Lung (tissue), 12 donors: Measurements from ENCODE around the gene KLHL29. TPM values are rescaled to one million over a fixed set of nuclear protein-coding genes. Genes with fewer than 3 reads are reported as not detected.

ENCODE experiments used
- ATAC-seq: fragments of 200-7000 bp; cut with Tn5 transposase; one replicate; pipeline ENCODE4 v1.9.1; 2020; ENCODE audit warnings: moderate number of reproducible peaks; ENCODE audit not compliant: insufficient read depth, low FRiP score
- DNase-seq, 3 donors: peaks; one replicate each; pipeline ENCODE4 v3.0.0-alpha.2; 2013 to 2017
- H3K27ac ChIP-seq, 2 donors: one replicate each; pipeline ENCODE4 v1.5.1; 2013; ENCODE audit warnings: mild to moderate bottlenecking in 2 of 2, moderate library complexity in 2 of 2, control low read depth in 1 of 2, inconsistent platforms in 1 of 2, low read depth in 1 of 2, low read length in 1 of 2
- H3K27me3 ChIP-seq, 3 donors: one replicate each; pipeline ENCODE4 v1.5.1; 2013; ENCODE audit warnings: low read length in 2 of 3; ENCODE audit not compliant: control insufficient read depth in 3 of 3, insufficient read depth in 3 of 3
- H3K36me3 ChIP-seq, 4 donors: one replicate each; pipeline ENCODE4 v1.5.1; 2013; ENCODE audit warnings: low read length in 4 of 4, mild to moderate bottlenecking in 1 of 4, moderate library complexity in 1 of 4; ENCODE audit not compliant: control insufficient read depth in 4 of 4, insufficient read depth in 4 of 4
- H3K4me1 ChIP-seq, 5 donors: one replicate each; pipeline ENCODE4 v1.5.1; 2013; ENCODE audit warnings: low read length in 5 of 5, mild to moderate bottlenecking in 2 of 5, moderate library complexity in 1 of 5; ENCODE audit not compliant: control insufficient read depth in 5 of 5, insufficient read depth in 5 of 5
- H3K4me3 ChIP-seq: one replicate; pipeline ENCODE4 v1.5.1; 2013; ENCODE audit warnings: mild to moderate bottlenecking, control low read depth, moderate library complexity
- H3K9ac ChIP-seq, 2 donors: one replicate each; pipeline ENCODE4 v1.5.1; 2013; ENCODE audit warnings: low read length in 2 of 2, control low read depth in 1 of 2; ENCODE audit not compliant: insufficient read depth in 1 of 2
- H3K9me3 ChIP-seq, 4 donors: one replicate each; pipeline ENCODE4 v1.5.1; 2013; ENCODE audit warnings: low read length in 3 of 4, mild to moderate bottlenecking in 1 of 4, moderate library complexity in 1 of 4; ENCODE audit not compliant: control insufficient read depth in 4 of 4, insufficient read depth in 3 of 4
- CTCF ChIP-seq: IDR thresholded peaks from 2 replicates; pipeline ENCODE4 v1.5.1; 2012; ENCODE audit warnings: mild to moderate bottlenecking; ENCODE audit errors: control extremely low read depth, extremely low read depth
- WGBS, 2 donors: extraction: QIAGEN DNeasy Blood & Tissue Kit; methylation state at CpG; one replicate each; pipeline ENCODE4 v1.1.7; 2013; 5-methylcytosine and 5-hydroxymethylcytosine counted together
- polyA plus RNA-seq, 2 donors: library from polyadenylated mRNA; stranded (reverse); fragments of 200-250 nt; gene quantifications; one replicate each; pipeline ENCODE4 v1.2.1, GENCODE V29; 2013
- total RNA-seq, 2 donors: library from RNA; depleted of rRNA in 1 of 2; stranded (reverse); fragments of >200 nt in 1 of 2; gene quantifications; one replicate each; pipeline ENCODE4 v1.2.1, GENCODE V29; 2014 to 2021
- donor health status: control.
- donor health status: control.
- donor health status: Bipolar disorder and iron deficiency.
- donor health status: healthy.
- donor health status: DM: yes; HTN: yes; CAD: no.

KLHL29 gene
- total and polyA plus RNA-seq, 4 donors, result 2.7 to 16.2 (median 3.5) TPM

GRCh38 chr2:23562143-23562542, 177.2 kb downstream of the KLHL29 start:
- DNase-seq (no peak), ATAC-seq (no peak)
- no peak overlapping the region for H3K9ac ChIP-seq
- no peak for TF ChIP-seq CTCF
- no peak overlapping the region for H3K27ac ChIP-seq
- H3K4me1 ChIP-seq, result peaks cover 0 to 19% (median 8%) of the 10 kb centered on the region in 5 donors
- WGBS, 2 donors, result 97% methylated on average over 30 of the region's 30 CpGs
- H3K4me3 ChIP-seq, result no peak overlapping the region
- no peaks in the 10 kb centered on the region for H3K27me3 ChIP-seq
- no peaks in the 10 kb centered on the region for H3K36me3 ChIP-seq
- no peaks in the 10 kb centered on the region for H3K9me3 ChIP-seq

GRCh38 chr2:23563151-23563550, 178.2 kb downstream of the KLHL29 start:
- no peak overlapping the region for H3K4me3 ChIP-seq
- TF ChIP-seq CTCF, result no peak
- no peaks in the 10 kb centered on the region for H3K27me3 ChIP-seq
- no peak for DNase-seq
- H3K4me1 ChIP-seq, result peaks cover 0 to 19% (median 8%) of the 10 kb centered on the region in 5 donors
- peak overlapping the region in 1 of 2 donors; percentile 9 for H3K27ac ChIP-seq
- no peak for ATAC-seq
- no peaks in the 10 kb centered on the region for H3K9me3 ChIP-seq
- 76 to 82% methylated on average over 10 of the region's 10 CpGs for WGBS, 2 donors
- no peaks in the 10 kb centered on the region for H3K36me3 ChIP-seq
- H3K9ac ChIP-seq, result no peak overlapping the region

- WGBS, 2 donors, result 75% methylated on average over 22 of the region's 22 CpGs
- TF ChIP-seq CTCF, result no peak
- peak; percentile 58 to 71 (median 61) for DNase-seq
Observed at GRCh38 chr2:23563673-23564614, 179.0 kb downstream of the KLHL29 start.

More at GRCh38 chr2:23563673-23564614, 179.0 kb downstream of the KLHL29 start:
- no peak overlapping the region for H3K9ac ChIP-seq
- H3K9me3 ChIP-seq, result no peaks in the 10 kb centered on the region
- no peak overlapping the region for H3K4me3 ChIP-seq
- ATAC-seq, result no peak
- H3K36me3 ChIP-seq, result no peaks in the 10 kb centered on the region
- H3K27me3 ChIP-seq, result no peaks in the 10 kb centered on the region
- H3K27ac ChIP-seq, result peak overlapping the region in 1 of 2 donors; percentile 48
- H3K4me1 ChIP-seq, result peaks cover 0 to 19% (median 13%) of the 10 kb centered on the region in 5 donors
